ENCODE measurements around the gene UXT.

The UXT gene

DNA sequence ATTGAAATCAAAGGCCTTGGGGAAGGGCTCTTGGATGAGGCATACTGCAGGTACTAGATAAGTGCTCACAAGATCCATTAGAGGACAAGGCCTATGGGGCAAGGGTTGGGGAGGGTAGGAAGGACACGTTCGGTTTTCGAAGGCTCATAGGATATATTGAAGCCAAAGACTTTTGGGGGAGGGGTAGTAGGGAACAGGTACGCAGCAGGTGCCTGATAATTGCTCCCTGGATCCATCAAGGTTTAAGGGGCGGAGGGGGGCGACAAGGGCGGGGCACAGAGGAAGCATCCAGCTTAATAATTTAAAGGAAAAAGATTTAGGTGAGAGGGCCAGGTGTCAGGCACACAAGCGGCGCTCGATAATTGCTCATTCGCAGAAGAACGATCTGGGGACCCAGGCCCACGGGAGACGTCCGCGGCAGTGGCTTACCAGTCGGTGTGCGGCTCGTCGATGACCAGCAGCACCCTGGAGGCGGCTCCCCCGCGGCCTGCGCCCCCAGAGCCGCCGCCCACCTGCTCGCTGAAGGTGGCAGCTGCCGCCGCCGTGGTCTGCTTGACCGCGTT, 40.0 kb downstream of the UXT start:
- peaks cover 76% of the 10 kb centered on the region for H3K9me3 Mint-ChIP-seq
- peaks cover 7% of the 10 kb centered on the region for H3K4me1 Mint-ChIP-seq
- no peak for DNase-seq
- TF ChIP-seq, protein P1, sequence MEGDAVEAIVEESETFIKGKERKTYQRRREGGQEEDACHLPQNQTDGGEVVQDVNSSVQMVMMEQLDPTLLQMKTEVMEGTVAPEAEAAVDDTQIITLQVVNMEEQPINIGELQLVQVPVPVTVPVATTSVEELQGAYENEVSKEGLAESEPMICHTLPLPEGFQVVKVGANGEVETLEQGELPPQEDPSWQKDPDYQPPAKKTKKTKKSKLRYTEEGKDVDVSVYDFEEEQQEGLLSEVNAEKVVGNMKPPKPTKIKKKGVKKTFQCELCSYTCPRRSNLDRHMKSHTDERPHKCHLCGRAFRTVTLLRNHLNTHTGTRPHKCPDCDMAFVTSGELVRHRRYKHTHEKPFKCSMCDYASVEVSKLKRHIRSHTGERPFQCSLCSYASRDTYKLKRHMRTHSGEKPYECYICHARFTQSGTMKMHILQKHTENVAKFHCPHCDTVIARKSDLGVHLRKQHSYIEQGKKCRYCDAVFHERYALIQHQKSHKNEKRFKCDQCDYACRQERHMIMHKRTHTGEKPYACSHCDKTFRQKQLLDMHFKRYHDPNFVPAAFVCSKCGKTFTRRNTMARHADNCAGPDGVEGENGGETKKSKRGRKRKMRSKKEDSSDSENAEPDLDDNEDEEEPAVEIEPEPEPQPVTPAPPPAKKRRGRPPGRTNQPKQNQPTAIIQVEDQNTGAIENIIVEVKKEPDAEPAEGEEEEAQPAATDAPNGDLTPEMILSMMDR (IDR thresholded peaks at IDR 0.05) = no peak
- H3K36me3 Mint-ChIP-seq (ENCODE audit: low read depth) = no peaks in the 10 kb centered on the region
- peaks cover 55% of the 10 kb centered on the region for H3K27me3 Mint-ChIP-seq (ENCODE audit: low read depth, poor library complexity)
- H3K27ac Mint-ChIP-seq = no peak overlapping the region
- H3K4me3 Mint-ChIP-seq = no peak overlapping the region

DNA sequence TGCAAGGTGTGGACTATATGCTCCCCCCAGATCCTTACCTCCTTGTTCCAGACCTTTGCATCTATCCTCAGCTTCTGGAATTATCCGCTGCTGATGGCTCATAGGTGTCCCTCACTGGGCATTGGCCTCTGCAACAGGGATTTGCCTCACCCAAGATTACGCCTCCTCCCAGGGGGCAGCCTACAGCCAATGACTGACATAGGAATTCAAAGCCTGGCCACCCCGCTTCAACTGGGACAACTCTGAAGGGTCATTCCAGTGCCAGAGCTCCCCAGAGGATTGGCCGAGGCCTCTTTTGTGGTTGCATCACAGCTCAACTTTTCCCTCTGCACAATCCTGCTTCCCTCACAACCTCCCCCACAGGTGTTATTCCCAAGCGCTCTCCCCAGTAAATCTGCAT, 44.4 kb downstream of the UXT start:
- DNase-seq = no peak
- no peak overlapping the region for H3K4me3 Mint-ChIP-seq
- TF ChIP-seq, protein P1 (IDR thresholded peaks at IDR 0.05) = no peak
- H3K27ac Mint-ChIP-seq = no peak overlapping the region
- no peaks in the 10 kb centered on the region for H3K36me3 Mint-ChIP-seq (ENCODE audit: low read depth)
- peaks cover 60% of the 10 kb centered on the region for H3K9me3 Mint-ChIP-seq
- peaks cover 27% of the 10 kb centered on the region for H3K27me3 Mint-ChIP-seq (ENCODE audit: low read depth, poor library complexity)
- H3K4me1 Mint-ChIP-seq = no peaks in the 10 kb centered on the region

- no peak for DNase-seq
- TF ChIP-seq, protein P1 (IDR thresholded peaks at IDR 0.05) = no peak
Measured at GRCh38 chrX:47613082-47613481, 45.9 kb downstream of the UXT start.

DNA sequence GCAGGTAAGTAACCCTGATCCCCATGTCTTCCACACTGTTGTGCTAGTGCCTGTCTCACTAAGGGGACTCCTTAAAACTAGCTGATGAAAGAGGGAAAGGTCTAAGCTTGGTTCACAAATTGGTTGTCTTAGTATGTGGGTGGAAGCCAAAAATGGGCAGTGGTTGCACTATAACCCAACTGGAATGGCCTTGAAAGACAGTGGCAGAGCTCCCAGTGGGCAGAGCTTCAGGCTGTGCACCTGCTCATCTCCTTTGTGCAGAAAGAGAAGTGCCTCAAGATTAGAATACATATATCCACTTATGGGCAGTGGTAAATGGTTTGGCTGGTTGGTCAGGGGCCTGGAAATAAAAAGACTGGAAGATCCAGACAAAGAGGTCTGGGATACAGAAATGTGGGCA, 46.6 kb downstream of the UXT start:
- Mint-ChIP-seq H3K27ac (no peak overlapping the region), H3K9me3 (peaks cover 64% of the 10 kb centered on the region), H3K27me3 (ENCODE audit: low read depth, poor library complexity) (peaks cover 12% of the 10 kb centered on the region), H3K36me3 (ENCODE audit: low read depth) (no peaks in the 10 kb centered on the region), H3K4me1 (peaks cover 11% of the 10 kb centered on the region), H3K4me3 (no peak overlapping the region)
- no peak for DNase-seq
- TF ChIP-seq, protein P1 (IDR thresholded peaks at IDR 0.05) = no peak

More at GRCh38 chrX:47613082-47613481, 45.9 kb downstream of the UXT start:
- H3K9me3 Mint-ChIP-seq = peaks cover 64% of the 10 kb centered on the region
- H3K36me3 Mint-ChIP-seq (ENCODE audit: low read depth) = no peaks in the 10 kb centered on the region
- H3K4me3 Mint-ChIP-seq = no peak overlapping the region
- peaks cover 10% of the 10 kb centered on the region for H3K4me1 Mint-ChIP-seq
- no peak overlapping the region for H3K27ac Mint-ChIP-seq
- peaks cover 17% of the 10 kb centered on the region for H3K27me3 Mint-ChIP-seq (ENCODE audit: low read depth, poor library complexity)

GRCh38 chrX:47611926-47612325, 47.1 kb downstream of the UXT start:
- H3K4me3 Mint-ChIP-seq = no peak overlapping the region
- TF ChIP-seq, protein P1 (IDR thresholded peaks at IDR 0.05) = no peak
- peaks cover 65% of the 10 kb centered on the region for H3K9me3 Mint-ChIP-seq
- H3K4me1 Mint-ChIP-seq = peaks cover 11% of the 10 kb centered on the region
- H3K36me3 Mint-ChIP-seq (ENCODE audit: low read depth) = no peaks in the 10 kb centered on the region
- H3K27me3 Mint-ChIP-seq (ENCODE audit: low read depth, poor library complexity) = peaks cover 12% of the 10 kb centered on the region
- no peak overlapping the region for H3K27ac Mint-ChIP-seq
- DNase-seq = no peak

- DNase-seq = no peak
- H3K36me3 Mint-ChIP-seq (ENCODE audit: low read depth) = no peaks in the 10 kb centered on the region
- H3K27ac Mint-ChIP-seq = no peak overlapping the region
- no peak overlapping the region for H3K4me3 Mint-ChIP-seq
- peaks cover 11% of the 10 kb centered on the region for H3K4me1 Mint-ChIP-seq
- H3K27me3 Mint-ChIP-seq (ENCODE audit: low read depth, poor library complexity) = peaks cover 12% of the 10 kb centered on the region
- H3K9me3 Mint-ChIP-seq = peaks cover 64% of the 10 kb centered on the region
- TF ChIP-seq, protein P1 (IDR thresholded peaks at IDR 0.05) = no peak
Measured at GRCh38 chrX:47611489-47611888, 47.5 kb downstream of the UXT start.

Data from nephron progenitor cell (in vitro differentiated cells).